ENCODE results near the gene PIEZO2.
"Not testable (repeated sequence)": the region's sequence is repeated elsewhere in the genome, so short reads cannot be mapped to it uniquely, and the experiment has no call there.

The PIEZO2 gene

DNA sequence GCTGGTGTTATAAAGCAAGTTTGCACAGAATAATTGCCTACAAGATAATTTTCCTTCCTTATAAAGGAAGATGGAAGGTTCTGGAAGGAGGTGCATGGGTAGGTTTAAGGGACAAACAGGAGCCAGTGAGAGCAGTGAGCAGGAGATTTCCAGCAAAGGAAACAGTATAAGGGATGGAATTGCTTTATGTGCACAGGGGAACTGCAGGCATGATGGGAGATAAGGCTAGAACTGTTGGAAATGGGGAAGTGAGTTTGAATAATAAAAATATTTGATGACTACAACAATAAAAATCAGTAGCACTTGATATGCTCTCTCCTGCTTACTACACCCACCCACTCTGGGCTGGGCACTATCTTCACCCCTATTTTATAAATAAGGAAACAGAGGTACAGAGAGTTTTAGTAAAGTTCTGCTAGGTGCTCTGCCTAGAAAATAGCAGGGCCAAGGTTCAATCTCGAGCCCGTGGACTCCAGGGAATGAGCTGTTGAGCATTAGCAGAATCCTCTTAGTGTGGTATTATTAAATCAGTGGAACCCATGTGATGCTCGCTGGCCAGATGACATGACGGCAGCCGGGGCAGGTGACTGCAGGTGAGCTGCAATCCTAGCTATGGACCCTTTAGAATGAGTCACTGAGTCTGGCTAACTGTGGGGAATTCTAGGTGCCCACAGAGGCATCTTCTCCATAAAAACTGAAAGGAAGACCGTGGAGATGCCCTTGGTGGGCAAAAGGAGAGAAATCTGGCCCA lies 302.5 kb downstream of the PIEZO2 start:
- peaks cover 4% of the 10 kb centered on the region for H3K9me3 ChIP-seq (ENCODE audit: control insufficient read depth, low read length)
- no peaks in the 10 kb centered on the region for H3K4me1 ChIP-seq (ENCODE audit: control insufficient read depth, insufficient read depth, low read length, poor library complexity, severe bottlenecking)
- H3K36me3 ChIP-seq (ENCODE audit: control insufficient read depth, insufficient read depth, low read length), result no peaks in the 10 kb centered on the region
- H3K4me3 ChIP-seq (ENCODE audit: extremely low read depth, insufficient read depth, low read length, poor library complexity, severe bottlenecking), result no peak overlapping the region
- WGBS, 2 experiments (ENCODE audit: insufficient coverage in 2 of 2), result 89 to 92% methylated on average over 5 of the region's 6 CpGs
- no peak overlapping the region for H3K27ac ChIP-seq (ENCODE audit: low read depth, low read length, severe bottlenecking)

GRCh38 chr18:10846035-10846434 lies 303.3 kb downstream of the PIEZO2 start:
- H3K4me3 ChIP-seq (ENCODE audit: extremely low read depth, insufficient read depth, low read length, poor library complexity, severe bottlenecking); H3K4me1 ChIP-seq (ENCODE audit: control insufficient read depth, insufficient read depth, low read length, poor library complexity, severe bottlenecking); H3K36me3 ChIP-seq (ENCODE audit: control insufficient read depth, insufficient read depth, low read length); H3K27ac ChIP-seq (ENCODE audit: low read depth, low read length, severe bottlenecking); H3K9me3 ChIP-seq (ENCODE audit: control insufficient read depth, low read length): not testable (repeated sequence)
- WGBS, 2 experiments (ENCODE audit: insufficient coverage in 2 of 2), result 71% methylated on average over 1 of the region's 2 CpGs; no CpG with 5 or more reads in 1 of the 2 experiments

DNA sequence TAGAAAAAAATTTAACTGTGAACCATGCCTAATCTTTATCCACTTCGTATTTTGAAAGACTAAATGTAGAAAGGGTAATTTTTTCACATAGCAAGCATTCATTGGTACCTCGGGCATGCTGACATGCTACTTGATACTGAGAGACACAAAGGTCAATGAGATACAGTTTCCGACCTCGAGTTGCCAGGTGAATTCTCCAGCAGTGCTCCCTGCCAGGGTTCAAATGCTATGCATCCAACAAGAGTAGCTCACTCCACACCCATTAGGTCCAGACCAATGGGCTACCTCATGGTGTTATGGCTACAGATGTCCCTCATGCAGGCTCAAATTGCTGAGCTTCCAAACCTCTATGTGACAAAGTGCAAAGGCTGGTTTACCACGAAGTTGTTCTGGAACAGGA lies 305.8 kb downstream of the PIEZO2 start:
- Histone ChIP-seq H3K4me3 (ENCODE audit: extremely low read depth, insufficient read depth, low read length, poor library complexity, severe bottlenecking) (no peak overlapping the region), H3K9me3 (ENCODE audit: control insufficient read depth, low read length) (peaks cover 4% of the 10 kb centered on the region), H3K4me1 (ENCODE audit: control insufficient read depth, insufficient read depth, low read length, poor library complexity, severe bottlenecking) (no peaks in the 10 kb centered on the region), H3K27ac (ENCODE audit: low read depth, low read length, severe bottlenecking) (no peak overlapping the region), H3K36me3 (ENCODE audit: control insufficient read depth, insufficient read depth, low read length) (no peaks in the 10 kb centered on the region)
- 86 to 94% methylated on average over 4 of the region's 5 CpGs for WGBS, 2 experiments (ENCODE audit: insufficient coverage in 2 of 2)

DNA sequence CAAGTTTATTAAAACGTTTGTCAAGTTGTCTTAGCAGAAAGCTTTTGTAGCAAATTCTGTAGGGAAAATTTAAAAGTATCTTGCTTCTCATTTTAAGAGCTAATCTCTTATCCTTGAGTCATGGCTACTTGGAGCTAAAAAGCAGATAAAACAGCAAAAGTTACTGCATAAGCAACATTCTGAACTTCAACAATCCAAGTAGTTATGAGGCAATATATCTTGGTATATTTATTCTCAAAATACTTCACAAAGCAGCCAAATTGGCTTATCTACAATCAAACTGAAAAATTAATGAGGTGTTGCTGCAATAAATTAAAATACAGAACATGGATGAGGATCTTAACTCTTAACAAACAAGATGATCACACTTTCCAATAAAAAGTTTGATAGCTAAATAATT lies 306.5 kb downstream of the PIEZO2 start:
- no peaks in the 10 kb centered on the region for H3K36me3 ChIP-seq (ENCODE audit: control insufficient read depth, insufficient read depth, low read length)
- WGBS, 2 experiments (ENCODE audit: insufficient coverage in 2 of 2), result no CpG with 5 or more reads among the region's 1 CpG
- H3K4me3 ChIP-seq (ENCODE audit: extremely low read depth, insufficient read depth, low read length, poor library complexity, severe bottlenecking), result no peak overlapping the region
- H3K9me3 ChIP-seq (ENCODE audit: control insufficient read depth, low read length), result peaks cover 4% of the 10 kb centered on the region
- no peak overlapping the region for H3K27ac ChIP-seq (ENCODE audit: low read depth, low read length, severe bottlenecking)
- H3K4me1 ChIP-seq (ENCODE audit: control insufficient read depth, insufficient read depth, low read length, poor library complexity, severe bottlenecking), result no peaks in the 10 kb centered on the region

GRCh38 chr18:10842371-10842770 lies 307.0 kb downstream of the PIEZO2 start:
- no peak overlapping the region for H3K27ac ChIP-seq (ENCODE audit: low read depth, low read length, severe bottlenecking)
- no peak overlapping the region for H3K4me3 ChIP-seq (ENCODE audit: extremely low read depth, insufficient read depth, low read length, poor library complexity, severe bottlenecking)
- 83 to 94% methylated on average over 1 to 3 of the region's 4 CpGs for WGBS, 2 experiments (ENCODE audit: insufficient coverage in 2 of 2)
- H3K9me3 ChIP-seq (ENCODE audit: control insufficient read depth, low read length), result peaks cover 4% of the 10 kb centered on the region
- H3K4me1 ChIP-seq (ENCODE audit: control insufficient read depth, insufficient read depth, low read length, poor library complexity, severe bottlenecking), result no peaks in the 10 kb centered on the region
- no peaks in the 10 kb centered on the region for H3K36me3 ChIP-seq (ENCODE audit: control insufficient read depth, insufficient read depth, low read length)

- Histone ChIP-seq H3K4me3 (ENCODE audit: extremely low read depth, insufficient read depth, low read length, poor library complexity, severe bottlenecking) (no peak overlapping the region), H3K9me3 (ENCODE audit: control insufficient read depth, low read length) (peaks cover 2% of the 10 kb centered on the region), H3K36me3 (ENCODE audit: control insufficient read depth, insufficient read depth, low read length) (no peaks in the 10 kb centered on the region), H3K4me1 (ENCODE audit: control insufficient read depth, insufficient read depth, low read length, poor library complexity, severe bottlenecking) (no peaks in the 10 kb centered on the region), H3K27ac (ENCODE audit: low read depth, low read length, severe bottlenecking) (no peak overlapping the region)
These were observed 308.2 kb downstream of the PIEZO2 start for GRCh38 chr18:10841203-10841602.

- H3K9me3 ChIP-seq (ENCODE audit: control insufficient read depth, low read length), result no peaks in the 10 kb centered on the region
- no peak overlapping the region for H3K4me3 ChIP-seq (ENCODE audit: extremely low read depth, insufficient read depth, low read length, poor library complexity, severe bottlenecking)
- H3K36me3 ChIP-seq (ENCODE audit: control insufficient read depth, insufficient read depth, low read length), result no peaks in the 10 kb centered on the region
- no CpG with 5 or more reads among the region's 2 CpGs for WGBS, 2 experiments (ENCODE audit: insufficient coverage in 2 of 2)
- no peaks in the 10 kb centered on the region for H3K4me1 ChIP-seq (ENCODE audit: control insufficient read depth, insufficient read depth, low read length, poor library complexity, severe bottlenecking)
- no peak overlapping the region for H3K27ac ChIP-seq (ENCODE audit: low read depth, low read length, severe bottlenecking)
These were observed 308.6 kb downstream of the PIEZO2 start for GRCh38 chr18:10840743-10841142.

- no peaks in the 10 kb centered on the region for H3K36me3 ChIP-seq (ENCODE audit: control insufficient read depth, insufficient read depth, low read length)
- WGBS, 2 experiments (ENCODE audit: insufficient coverage in 2 of 2), result 100% methylated on average over 1 of the region's 1 CpG; no CpG with 5 or more reads in 1 of the 2 experiments
- no peaks in the 10 kb centered on the region for H3K4me1 ChIP-seq (ENCODE audit: control insufficient read depth, insufficient read depth, low read length, poor library complexity, severe bottlenecking)
- H3K27ac ChIP-seq (ENCODE audit: low read depth, low read length, severe bottlenecking), result no peak overlapping the region
- no peak overlapping the region for H3K4me3 ChIP-seq (ENCODE audit: extremely low read depth, insufficient read depth, low read length, poor library complexity, severe bottlenecking)
- no peaks in the 10 kb centered on the region for H3K9me3 ChIP-seq (ENCODE audit: control insufficient read depth, low read length)
These were observed 309.9 kb downstream of the PIEZO2 start for GRCh38 chr18:10839421-10839820.

GRCh38 chr18:10838553-10838952 lies 310.8 kb downstream of the PIEZO2 start:
- H3K4me3 ChIP-seq (ENCODE audit: extremely low read depth, insufficient read depth, low read length, poor library complexity, severe bottlenecking), result no peak overlapping the region
- no peaks in the 10 kb centered on the region for H3K9me3 ChIP-seq (ENCODE audit: control insufficient read depth, low read length)
- H3K4me1 ChIP-seq (ENCODE audit: control insufficient read depth, insufficient read depth, low read length, poor library complexity, severe bottlenecking), result no peaks in the 10 kb centered on the region
- H3K36me3 ChIP-seq (ENCODE audit: control insufficient read depth, insufficient read depth, low read length), result no peaks in the 10 kb centered on the region
- WGBS, 2 experiments (ENCODE audit: insufficient coverage in 2 of 2), result 72 to 100% methylated on average over 1 to 2 of the region's 2 CpGs
- H3K27ac ChIP-seq (ENCODE audit: low read depth, low read length, severe bottlenecking), result no peak overlapping the region

DNA sequence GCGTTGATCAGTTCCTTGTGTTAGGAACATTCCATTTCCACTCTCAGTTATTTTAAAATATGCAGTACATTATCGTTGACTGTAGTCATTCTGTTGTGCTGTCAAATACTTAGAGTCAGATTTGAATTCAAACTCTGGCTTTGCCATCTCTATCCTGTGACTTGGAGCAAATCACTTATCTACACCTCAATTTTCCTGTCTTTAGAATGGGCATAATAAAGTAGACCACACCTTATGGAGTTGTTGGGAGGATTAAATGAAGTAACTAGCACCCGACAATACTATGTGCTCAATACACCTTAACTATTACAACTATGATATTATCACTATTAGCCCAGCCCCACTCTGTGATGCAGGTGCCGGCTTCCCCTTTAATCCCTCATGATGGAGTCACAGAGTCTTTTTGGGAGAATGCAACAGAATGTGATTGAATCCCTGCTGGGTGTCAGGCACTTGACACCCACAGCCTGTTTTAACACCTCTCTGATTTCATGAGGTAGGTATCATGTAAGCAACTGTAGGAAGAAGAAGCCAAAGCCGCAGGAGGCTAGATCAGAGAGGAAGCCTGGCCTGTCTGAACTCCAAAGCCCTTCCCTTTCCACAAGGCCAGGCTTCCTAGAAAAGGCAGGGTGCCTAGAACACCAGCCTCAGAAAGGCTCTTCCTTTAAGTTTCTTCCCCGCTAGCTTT lies 315.1 kb downstream of the PIEZO2 start:
- Histone ChIP-seq H3K9me3 (ENCODE audit: control insufficient read depth, low read length) (no peaks in the 10 kb centered on the region), H3K36me3 (ENCODE audit: control insufficient read depth, insufficient read depth, low read length) (no peaks in the 10 kb centered on the region), H3K4me3 (ENCODE audit: extremely low read depth, insufficient read depth, low read length, poor library complexity, severe bottlenecking) (no peak overlapping the region), H3K27ac (ENCODE audit: low read depth, low read length, severe bottlenecking) (no peak overlapping the region), H3K4me1 (ENCODE audit: control insufficient read depth, insufficient read depth, low read length, poor library complexity, severe bottlenecking) (no peaks in the 10 kb centered on the region)
- WGBS, 2 experiments (ENCODE audit: insufficient coverage in 2 of 2), result 70 to 100% methylated on average over 2 to 3 of the region's 6 CpGs

- H3K27ac ChIP-seq (ENCODE audit: low read depth, low read length, severe bottlenecking), result no peak overlapping the region
- no peak overlapping the region for H3K4me3 ChIP-seq (ENCODE audit: extremely low read depth, insufficient read depth, low read length, poor library complexity, severe bottlenecking)
- WGBS, 2 experiments (ENCODE audit: insufficient coverage in 2 of 2), result 70 to 93% methylated on average over 2 of the region's 2 CpGs
- H3K36me3 ChIP-seq (ENCODE audit: control insufficient read depth, insufficient read depth, low read length), result no peaks in the 10 kb centered on the region
- H3K4me1 ChIP-seq (ENCODE audit: control insufficient read depth, insufficient read depth, low read length, poor library complexity, severe bottlenecking), result no peaks in the 10 kb centered on the region
- H3K9me3 ChIP-seq (ENCODE audit: control insufficient read depth, low read length), result no peaks in the 10 kb centered on the region
These were observed 315.7 kb downstream of the PIEZO2 start for GRCh38 chr18:10833656-10834055.

All from mesodermal cell (in vitro differentiated cells).